SKM-1 (cell line): ENCODE data around the gene SIL1.

ENCODE experiments used
- DNase-seq: peaks from one replicate; lab custom pipeline; 2025; ENCODE audit not compliant: unreplicated experiment; lab: John Stamatoyannopoulos, UW

SIL1 gene

GRCh38 chr5:139146809-139147482, 51.2 kb downstream of the SIL1 start:
- DNase-seq: no peak

- DNase-seq: no peak
Measured at GRCh38 chr5:139141446-139142204, 56.5 kb downstream of the SIL1 start.

- no peak for DNase-seq
Measured at GRCh38 chr5:139140591-139141071, 57.5 kb downstream of the SIL1 start.

- DNase-seq: no peak
Measured at GRCh38 chr5:139138809-139139208, 59.4 kb downstream of the SIL1 start.

GRCh38 chr5:139138109-139138508, 60.1 kb downstream of the SIL1 start:
- DNase-seq: no peak

GRCh38 chr5:139137697-139138096, 60.5 kb downstream of the SIL1 start:
- no peak for DNase-seq

GRCh38 chr5:139134906-139135305, 63.3 kb downstream of the SIL1 start:
- DNase-seq: no peak

GRCh38 chr5:139133282-139133681, 64.9 kb downstream of the SIL1 start:
- DNase-seq: no peak

GRCh38 chr5:139132515-139132914, 65.7 kb downstream of the SIL1 start:
- no peak for DNase-seq

GRCh38 chr5:139131921-139132432, 66.2 kb downstream of the SIL1 start:
- DNase-seq: no peak

- DNase-seq: no peak
Measured at GRCh38 chr5:139131465-139131864, 66.7 kb downstream of the SIL1 start.

- DNase-seq: no peak
Measured at GRCh38 chr5:139131062-139131461, 67.1 kb downstream of the SIL1 start.

- DNase-seq: no peak
Measured at GRCh38 chr5:139130214-139130613, 68.0 kb downstream of the SIL1 start.

GRCh38 chr5:139126711-139127111, 71.5 kb downstream of the SIL1 start:
- DNase-seq: no peak

- no peak for DNase-seq
Measured at GRCh38 chr5:139125991-139126390, 72.2 kb downstream of the SIL1 start.

GRCh38 chr5:139124774-139125520, 73.2 kb downstream of the SIL1 start:
- DNase-seq: no peak

GRCh38 chr5:139121120-139121519, 77.0 kb downstream of the SIL1 start:
- DNase-seq: no peak

- no peak for DNase-seq
Measured at GRCh38 chr5:139120521-139120920, 77.6 kb downstream of the SIL1 start.

- DNase-seq: no peak
Measured at GRCh38 chr5:139118804-139119203, 79.4 kb downstream of the SIL1 start.

GRCh38 chr5:139117342-139117884, 80.8 kb downstream of the SIL1 start:
- no peak for DNase-seq

GRCh38 chr5:139116100-139116655, 82.0 kb downstream of the SIL1 start:
- DNase-seq: no peak
